ENCODE results near the gene PYGO1.

- TF ChIP-seq POLR2AphosphoS5 (IDR thresholded peaks at IDR 0.05) (no peak), CTCF (IDR thresholded peaks at IDR 0.05) (no peak)
Observed at GRCh38 chr15:55527150-55527549, 61.0 kb downstream of the PYGO1 start.
